Activated T-cell treated with anti-CD3 and anti-CD28 coated beads for 4 hours (primary cell): ENCODE measurements around the gene FBXO21.
"Not testable (repeated sequence)": the region's sequence is repeated elsewhere in the genome, so short reads cannot be mapped to it uniquely, and the experiment has no call there.

Source experiments
- DNase-seq: peaks from one replicate; pipeline ENCODE4 v3.0.0-alpha.2; 2020

The FBXO21 gene

DNA sequence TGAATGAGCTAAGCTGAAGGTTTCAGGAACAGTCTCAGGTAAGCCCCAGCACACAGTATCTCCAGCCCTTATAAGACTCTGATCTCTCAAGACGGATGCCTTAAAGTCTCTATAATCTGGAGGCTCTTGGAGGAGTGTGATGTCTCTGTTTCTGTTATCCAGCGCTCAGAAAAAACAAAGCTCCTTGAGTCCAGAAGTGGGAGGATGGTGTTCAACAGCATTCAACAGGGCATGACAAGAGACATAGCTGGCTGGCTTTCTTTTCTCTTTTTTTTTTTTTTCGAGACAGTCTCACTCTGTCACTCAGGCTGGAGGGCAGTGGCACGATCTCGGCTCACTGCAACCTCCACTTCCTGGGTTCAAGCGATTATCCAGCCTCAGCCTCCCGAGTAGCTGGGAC, 59.5 kb downstream of the FBXO21 start:
- DNase-seq, result no peak

DNA sequence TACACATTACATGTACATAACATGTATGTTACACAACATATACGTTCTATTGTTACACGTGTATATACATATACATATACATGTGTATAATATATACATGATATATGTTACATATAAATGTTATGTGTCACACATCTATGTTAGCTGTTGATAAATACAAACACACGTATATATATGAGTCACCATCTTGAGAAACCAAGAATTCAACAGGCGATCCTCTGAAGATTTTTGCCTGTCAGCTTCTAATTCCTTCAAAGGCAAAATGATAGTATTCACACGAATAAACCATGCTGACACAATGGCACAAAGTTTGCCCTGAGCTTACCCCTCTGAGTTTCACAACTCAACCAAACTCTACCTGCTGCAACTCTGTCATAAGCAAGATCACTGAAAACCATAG, 60.9 kb downstream of the FBXO21 start:
- DNase-seq, result no peak

DNA sequence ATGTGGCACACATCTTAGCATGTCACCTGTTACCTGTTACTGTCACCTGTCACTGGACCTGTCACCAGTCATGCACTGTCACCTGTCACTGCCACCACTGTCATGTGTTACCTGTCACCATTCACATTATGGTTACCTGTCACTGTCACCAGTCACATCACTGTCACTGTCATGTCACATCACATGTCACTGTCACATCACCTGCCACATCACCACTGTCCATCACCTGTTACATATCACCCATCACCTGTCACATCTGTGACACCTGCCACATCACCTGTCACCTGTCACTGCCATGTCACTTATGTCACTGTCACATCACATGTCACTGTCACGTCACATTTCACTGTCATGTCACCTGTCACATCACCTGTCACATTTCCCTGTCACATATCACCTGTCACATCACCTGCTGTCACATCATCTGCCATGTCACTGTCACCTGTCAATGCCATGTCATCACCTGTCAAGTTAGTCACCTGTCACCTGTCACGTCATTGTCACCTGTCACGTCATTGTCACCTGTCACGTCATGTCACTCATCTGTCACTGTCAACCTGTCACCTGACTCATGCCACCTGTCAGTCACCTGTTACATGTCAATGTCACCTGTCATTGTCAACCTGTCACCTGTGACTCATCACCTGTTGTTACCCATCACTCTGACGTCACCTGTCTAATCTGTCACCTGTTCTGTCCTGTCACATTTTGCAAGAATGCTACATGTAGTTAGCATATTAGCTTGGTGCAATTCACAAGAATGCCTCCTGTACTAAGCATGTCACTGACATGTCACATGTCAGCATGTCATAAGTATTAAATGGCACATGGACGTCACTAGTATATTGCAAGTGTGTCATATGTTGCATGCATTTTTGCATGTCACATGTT, 62.1 kb downstream of the FBXO21 start:
- no peak for DNase-seq

DNA sequence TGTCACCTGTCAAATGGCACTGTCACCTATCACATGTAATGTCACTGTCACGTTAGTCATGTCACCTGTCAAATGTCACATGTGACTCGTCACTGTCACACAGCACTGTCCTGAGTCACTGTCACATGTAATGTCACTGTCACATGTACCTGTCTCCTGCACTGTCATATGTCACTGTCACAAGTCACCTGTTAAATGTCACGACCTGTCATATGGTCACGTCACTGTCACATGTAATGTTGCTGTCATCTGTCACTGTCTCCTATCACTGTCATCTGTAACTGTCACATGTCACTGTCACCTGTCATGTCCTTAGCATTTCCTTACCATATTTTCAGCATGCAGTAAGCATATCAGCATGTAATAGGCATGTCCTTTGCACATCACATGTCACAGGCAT, 63.9 kb downstream of the FBXO21 start:
- no peak for DNase-seq

DNA sequence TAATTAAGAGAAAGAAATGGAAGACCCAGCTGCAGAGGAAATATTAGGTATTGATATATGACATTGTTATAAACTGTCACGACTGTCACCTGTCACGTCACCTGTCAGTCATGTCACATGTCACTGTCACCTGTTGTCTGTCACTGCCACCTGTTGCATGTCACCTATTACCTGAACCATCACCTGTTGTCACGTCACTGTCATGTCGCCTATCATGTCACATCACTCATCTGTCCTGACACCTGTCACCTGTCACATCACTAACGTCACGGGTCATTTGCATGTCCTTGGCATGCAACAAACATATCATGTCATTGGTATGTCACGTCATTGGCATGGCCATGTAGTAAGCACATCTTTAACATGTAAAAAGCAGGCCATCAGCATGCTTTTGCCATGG, 64.5 kb downstream of the FBXO21 start:
- DNase-seq, result no peak

DNA sequence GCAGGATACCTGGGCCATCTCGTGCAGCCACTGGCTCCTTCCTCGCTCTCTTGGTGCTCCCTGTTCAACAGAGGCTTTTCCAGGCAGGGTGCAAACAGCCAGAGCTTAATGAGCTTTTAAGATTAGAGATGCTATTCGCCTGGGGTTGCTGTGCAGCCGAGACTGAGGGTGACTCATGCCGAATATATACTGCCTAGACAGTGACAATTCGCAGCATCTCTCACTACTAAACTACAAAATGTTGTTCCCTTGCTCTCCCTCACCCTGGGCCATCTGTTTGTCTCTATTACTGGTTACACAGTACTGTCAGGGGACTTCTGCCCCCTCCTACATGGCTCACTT, 65.0 kb downstream of the FBXO21 start:
- no peak for DNase-seq

DNA sequence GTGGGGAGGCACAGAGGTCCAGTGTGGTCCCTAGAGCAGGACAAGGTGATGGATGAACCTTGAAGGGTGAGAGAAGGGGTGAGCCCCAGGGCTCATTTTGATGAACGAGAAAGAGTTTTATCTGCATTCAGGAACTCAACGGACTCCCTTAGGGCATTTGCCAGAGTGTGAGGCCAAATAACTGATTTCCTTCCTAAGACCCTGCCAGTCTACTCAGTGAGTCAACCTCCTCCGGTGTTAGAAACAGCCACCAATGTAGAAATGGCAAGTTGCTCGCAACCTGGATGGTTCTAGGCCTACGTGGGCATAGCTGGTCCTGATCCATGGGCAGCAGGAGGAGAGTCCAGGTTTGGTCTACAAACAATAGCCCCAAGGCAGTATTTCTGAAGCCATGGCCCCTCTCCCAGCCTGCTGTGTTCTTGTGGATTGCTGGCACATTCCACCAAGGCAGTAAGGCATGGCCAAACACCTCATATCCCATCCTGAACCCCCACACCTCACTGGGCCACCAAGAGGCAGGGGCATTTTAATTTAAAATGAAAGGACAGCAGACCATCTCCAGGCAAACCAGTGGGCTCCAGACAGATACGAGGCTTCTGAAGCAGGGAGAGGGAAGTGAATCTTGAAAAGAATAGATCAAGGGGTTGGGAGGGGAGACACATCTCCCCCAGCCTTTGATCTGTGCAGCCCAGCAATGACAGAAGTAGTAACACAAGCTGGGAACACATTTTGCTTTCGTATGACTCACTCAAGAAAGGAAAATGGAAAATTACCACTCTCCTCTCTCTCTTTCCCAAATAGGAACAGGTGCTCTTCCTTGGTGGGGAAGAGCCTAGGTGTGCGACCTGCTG, 65.6 kb downstream of the FBXO21 start:
- no peak for DNase-seq

DNA sequence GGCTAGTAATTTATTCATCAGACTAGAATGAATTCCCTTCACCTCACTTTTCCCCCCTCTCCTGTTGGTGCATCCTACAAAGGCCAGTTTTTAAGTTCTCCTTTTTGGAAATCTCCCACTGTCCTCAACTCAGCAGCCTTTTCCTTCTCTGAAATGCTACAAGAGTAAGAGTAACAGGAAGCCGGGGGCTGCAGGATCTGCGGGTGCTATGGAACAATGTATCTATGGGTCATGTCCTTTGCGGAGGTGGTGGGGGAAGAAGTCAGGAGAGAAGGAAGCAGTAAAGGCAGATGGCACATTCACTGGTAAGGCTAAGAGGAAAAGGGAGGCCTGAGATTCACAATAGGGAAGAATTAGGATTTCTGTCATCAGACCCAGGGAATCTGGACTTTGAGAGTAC, 68.8 kb downstream of the FBXO21 start:
- DNase-seq, result no peak

DNA sequence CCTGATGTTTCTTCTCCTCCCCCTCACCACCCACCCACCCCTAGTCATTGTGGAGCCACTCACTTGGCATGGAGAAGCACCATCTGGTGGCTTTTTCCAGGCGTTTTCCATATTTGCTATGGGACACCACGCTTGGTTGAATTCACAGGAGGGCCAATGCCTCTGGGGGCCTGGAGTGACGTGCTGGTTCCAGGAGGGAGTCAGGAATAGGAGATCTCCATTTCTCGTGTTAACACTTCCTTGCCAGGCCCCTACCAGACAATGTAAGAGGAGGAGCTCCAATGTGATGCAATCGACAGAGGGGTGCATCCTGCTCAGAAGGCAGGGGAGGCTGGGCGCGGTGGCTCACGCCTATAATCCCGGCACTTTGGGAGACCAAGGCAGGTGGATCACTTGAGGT, 69.5 kb downstream of the FBXO21 start:
- DNase-seq, result no peak

DNA sequence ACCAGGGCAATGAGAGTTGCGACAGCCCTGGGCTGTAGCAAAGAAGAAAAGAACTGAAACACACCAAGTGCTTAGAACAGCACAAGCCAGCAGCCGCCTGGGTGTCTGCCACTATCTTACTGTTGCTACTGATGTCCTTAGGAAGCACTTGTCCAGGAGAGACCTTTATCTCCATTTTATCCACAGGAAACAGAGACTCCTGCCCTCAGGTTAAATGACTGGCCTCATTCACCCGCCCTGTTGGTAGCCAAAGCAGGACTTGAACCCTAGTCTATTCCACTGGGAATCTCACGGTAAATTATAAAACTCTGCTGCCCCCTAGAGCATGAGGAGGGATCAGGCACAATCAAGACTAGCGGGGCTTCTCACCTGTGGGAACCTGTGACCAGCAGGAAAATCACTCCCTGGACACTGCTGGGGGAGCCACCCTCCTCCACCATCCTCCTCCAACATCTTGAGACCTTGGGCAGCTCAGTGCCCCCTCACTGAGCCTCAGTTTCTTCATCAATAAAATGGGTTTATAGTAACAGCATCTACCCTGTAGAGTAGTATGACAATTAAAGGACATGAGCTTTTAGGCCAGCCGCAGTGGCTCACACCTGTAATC, 70.6 kb downstream of the FBXO21 start:
- peak; percentile 11 for DNase-seq

DNA sequence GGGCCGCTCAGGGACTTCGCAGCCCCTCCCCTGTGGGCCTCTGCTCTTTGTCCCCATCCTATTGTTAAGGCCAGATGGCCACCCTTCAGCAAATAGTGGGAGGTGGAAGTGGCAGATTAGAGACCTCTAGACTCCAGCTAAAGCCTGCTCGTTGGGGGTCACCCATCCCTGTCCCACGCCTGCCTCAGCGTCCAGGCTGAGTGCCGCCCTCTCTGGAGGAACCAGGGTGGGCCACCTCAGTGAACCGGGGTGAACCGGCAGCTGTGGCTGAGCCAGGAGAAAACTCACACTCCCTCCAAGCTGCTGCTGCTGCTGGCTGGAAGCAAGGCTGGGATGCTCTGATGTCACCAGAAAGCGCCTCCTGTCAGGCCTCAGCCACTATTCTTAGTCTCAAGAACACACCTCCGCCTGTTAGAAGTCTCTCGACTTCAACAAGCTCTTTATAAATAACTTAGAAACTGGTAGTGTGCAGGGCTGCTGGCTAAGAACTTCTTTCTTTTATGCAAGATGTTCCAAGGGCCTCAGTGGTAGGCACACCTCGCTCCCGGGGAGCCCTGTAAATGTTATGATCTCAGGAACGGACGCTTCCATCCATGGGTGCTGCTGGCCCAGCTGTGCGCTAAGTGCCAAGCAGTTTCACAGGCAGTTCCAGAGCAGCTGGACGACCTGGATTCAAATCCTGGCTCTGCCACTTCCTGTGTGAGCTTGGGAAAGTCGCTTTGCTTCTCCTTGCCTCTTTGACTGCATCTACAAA, 71.3 kb downstream of the FBXO21 start:
- no peak for DNase-seq

DNA sequence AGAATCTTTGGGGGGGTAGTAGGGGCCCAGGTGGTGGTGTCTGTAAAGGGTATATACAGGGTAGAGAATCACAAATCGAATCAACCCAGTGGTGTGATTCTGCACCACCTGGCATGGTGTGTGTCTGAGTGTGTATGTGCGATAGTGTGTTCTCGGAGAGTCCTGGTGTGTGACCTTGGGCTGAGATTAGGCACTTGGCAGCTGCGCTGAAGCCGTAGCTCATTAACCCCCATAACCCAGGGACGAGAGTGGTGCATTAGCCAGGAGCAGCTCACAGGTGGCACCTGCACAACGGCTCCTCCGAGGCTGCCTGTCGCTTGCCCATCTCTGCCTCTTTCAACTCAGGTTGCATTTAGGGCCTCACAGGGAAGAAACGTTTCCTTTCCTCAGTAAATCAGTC, 75.5 kb downstream of the FBXO21 start:
- no peak for DNase-seq

DNA sequence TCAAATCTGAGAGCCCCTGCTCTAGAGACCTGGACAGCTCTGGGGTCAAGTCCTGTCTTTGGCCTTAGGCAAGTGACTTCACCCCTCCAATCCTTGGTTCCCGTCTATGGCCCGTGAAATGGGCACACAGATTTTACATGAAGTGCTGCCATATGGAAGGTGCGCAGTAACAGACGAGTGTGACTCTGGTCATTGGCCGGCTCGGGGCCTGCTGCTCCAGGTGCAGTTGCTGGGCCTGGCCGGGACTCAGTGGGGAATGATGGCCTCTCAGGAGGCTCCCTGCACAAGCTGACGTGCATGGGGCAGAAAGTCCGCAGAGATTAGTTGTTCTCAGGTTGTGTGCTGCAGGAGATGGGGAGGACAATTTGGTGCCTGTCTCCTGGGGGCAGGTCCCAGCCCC, 77.0 kb downstream of the FBXO21 start:
- DNase-seq, result no peak

DNA sequence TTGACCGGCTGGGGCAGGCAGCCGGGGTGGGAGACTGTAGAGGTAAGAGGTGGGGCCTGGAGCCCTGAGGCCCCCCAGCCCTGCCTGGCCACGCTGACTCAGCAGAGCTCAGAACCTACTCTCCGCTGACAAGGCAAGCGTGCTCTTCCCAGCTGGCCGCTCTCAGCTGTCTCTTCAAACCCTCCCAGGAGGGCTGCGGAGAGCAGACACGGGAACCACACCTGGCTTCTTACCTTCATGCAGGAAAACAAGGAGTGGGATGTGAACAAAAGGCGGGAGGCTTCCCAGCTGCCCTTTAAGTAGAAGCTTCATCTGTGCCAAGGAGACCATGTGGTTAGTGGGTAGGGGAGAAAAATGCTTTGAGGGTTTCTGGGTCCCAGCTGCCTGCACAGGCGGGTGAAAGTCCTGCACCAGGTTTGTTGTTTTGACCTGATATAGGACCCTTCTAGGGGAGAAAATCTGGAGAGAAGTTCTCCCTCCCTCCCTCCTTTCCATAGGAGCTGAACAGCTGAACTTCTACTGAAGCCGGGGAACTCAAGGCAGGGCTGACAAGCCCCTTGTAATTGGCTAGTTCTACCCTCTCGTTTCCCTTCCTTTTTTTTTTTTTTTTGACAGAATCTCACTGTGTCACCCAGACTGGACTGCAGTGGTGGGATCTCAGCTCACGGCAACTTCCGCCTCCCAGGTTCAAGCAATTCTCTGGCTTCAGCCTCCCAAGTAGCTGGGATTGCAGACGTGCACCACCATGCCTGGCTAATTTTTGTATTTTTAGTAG, 78.3 kb downstream of the FBXO21 start:
- no peak for DNase-seq

DNA sequence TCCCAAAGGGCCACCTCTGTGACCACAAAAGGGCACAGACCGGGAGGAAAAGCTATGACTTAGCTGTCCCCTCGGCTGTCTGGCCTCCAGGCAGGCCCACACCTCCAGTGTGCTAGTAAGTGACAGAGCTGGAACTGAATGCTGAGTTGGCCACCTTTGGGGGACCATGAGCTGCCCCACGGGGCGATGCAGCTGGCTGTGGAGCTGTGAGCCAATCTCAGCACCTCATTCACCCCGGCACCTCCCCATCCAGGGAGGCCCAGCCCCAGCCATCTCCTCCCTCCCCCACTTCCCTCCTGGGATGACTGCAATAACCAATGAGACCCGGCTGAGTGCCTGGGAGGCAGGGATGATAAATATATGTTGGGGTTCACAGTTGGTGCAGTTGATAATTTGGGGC, 78.9 kb downstream of the FBXO21 start:
- DNase-seq, result no peak

DNA sequence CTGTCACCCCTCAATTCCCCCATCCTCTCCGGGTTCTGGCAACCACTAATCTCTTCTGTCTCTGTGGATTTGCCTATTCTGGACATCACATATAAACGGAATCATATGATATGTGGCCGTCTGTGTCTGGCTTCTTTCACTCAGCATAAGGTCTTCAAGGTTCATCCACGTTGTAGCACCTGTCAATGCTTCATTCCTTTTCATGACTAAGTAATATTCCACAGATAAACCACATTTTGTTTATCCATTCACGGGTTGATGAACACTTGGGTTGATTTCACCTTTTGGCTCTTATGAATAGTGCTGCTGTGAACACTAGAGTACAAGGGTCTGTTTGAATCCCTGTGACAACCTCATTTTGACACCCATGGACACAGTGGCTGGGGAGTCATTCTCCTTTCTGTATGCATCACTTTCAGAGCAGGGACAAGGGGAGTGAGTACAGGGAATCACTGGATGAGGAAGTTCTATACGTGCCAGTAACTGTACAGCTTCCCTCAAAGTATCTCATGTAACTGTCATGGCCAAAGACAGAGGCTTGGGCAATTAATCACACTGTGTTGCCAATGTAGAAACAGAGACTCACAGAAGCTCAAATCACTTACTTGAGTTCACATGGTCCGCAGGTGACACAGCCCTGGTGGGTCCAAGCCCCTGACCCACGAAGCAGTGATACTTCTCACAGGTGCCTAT, 80.2 kb downstream of the FBXO21 start:
- DNase-seq, result no peak

DNA sequence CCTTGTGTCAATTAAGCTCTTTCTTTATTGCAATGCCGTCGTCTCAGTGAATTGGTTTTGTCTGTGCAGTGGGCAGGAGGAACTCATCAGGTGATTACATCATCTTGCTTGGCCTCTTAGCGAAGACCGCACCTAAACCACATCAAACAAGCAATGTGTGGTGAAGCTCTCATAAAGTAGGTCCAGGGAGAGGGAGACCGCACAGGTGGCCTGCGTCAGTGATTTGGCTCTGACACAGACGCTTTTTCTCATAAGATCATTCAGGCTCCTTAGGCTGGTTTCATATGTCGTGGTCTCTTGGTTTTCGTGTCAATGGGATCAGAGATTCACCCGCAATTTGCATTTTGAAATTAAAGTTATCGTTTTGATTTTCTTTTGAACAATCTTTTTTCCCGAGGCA, 84.4 kb downstream of the FBXO21 start:
- no peak for DNase-seq

DNA sequence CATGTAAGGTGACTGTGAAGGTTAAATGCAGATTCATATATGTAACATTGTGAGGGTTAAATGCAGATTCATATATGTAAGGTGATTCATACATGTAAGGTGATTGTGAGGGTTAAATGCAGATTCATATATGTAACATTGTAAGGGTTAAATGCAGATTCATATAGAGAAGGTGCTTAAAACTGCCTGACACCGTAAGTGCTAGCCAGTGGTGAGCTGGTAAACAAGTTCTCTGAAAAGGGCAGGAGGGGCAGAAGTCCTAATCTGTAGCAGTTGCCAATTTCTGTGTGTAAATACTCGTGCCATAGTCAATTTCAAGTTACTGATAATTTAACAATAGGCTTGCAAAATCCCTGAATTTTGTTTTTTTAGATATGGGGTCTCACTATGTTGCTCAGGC, 86.3 kb downstream of the FBXO21 start:
- DNase-seq, result not testable (repeated sequence)

DNA sequence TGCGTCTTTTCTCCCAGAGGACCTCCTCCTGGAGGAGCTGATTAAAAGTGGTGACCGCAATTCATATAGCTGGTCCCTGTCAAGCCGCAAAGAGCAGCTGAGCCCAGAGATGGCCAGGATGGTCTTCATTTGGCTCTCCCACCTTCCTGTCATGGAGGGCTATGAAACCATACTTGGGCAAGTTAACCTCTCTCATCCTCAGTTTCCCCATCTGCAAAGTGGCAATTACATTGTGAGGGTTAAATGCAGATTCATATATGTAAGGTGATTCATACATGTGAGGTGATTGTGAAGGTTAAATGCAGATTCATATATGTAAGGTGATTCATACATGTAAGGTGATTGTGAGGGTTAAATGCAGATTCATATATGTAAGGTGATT, 87.5 kb downstream of the FBXO21 start:
- no peak for DNase-seq

DNA sequence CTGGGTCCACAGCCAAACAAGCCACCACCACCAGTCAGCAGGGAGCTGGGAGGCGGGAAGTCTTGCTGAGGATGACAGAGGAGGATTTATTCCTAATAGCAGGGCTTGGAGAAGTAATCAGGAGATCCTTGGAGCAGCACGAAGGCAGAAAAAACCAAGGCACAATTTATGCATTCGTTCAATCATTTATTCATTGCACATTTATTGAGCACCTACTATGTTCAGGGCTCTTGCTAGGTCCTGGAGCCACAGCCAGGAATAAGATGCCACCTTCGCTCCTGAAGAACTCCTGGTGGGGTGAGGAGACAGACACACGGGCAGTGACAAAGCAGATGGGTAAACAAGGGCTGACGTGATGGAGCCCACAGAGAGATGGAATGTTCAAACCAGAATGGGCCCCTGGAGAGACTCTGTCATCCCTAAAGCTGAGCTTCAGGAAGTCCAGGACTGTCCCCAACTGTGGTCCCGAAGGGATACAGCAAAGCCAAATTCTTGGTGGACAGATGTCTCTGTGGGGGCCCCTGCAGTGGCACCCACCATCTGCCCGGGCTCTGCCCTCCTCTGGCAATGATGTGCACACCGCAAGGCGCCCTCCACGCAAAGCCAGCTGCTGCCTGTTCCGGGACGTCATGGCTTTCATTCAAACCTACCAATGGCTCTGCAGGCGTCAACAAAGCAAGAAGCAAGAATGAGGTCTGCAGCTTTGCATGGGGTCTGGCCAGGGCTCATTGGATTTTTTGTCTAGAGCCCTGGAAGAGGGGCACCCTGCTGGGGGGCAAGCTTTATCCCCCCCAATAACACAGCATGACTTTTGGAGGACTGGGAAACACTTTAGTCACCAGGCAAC, 88.1 kb downstream of the FBXO21 start:
- DNase-seq, result no peak
